GM19025 (cell line): ENCODE data around the gene AEBP2.
"Not testable (repeated sequence)": the region's sequence is repeated elsewhere in the genome, so short reads cannot be mapped to it uniquely, and the experiment has no call there.

Source experiments
- ATAC-seq: cut with Tn5 transposase; IDR thresholded peaks from one replicate; pipeline ENCODE4 v1.9.1; 2021; ENCODE audit warnings: mild to moderate bottlenecking, low read depth, moderate library complexity; ENCODE audit not compliant: unreplicated experiment

The AEBP2 gene

DNA sequence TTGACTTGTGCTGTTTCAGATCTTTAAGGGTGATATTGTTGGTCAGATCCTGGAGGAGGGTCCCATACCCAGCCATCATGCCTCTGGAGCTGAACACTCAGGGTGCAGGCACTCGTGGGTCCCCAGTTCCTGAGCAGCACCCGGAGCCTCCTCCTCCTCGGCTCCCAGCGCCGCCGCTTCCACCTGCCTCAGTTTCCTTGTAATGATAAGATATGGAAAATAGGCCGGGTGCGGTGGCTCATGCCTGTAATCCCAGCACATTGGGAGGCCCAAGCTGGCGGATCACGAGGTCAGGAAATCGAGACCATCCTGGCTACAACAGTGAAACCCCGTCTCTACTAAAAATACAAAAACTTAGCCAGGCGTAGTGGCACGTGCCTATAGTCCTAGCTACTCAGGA, 20.2 kb upstream of the AEBP2 start:
- no peak for ATAC-seq

DNA sequence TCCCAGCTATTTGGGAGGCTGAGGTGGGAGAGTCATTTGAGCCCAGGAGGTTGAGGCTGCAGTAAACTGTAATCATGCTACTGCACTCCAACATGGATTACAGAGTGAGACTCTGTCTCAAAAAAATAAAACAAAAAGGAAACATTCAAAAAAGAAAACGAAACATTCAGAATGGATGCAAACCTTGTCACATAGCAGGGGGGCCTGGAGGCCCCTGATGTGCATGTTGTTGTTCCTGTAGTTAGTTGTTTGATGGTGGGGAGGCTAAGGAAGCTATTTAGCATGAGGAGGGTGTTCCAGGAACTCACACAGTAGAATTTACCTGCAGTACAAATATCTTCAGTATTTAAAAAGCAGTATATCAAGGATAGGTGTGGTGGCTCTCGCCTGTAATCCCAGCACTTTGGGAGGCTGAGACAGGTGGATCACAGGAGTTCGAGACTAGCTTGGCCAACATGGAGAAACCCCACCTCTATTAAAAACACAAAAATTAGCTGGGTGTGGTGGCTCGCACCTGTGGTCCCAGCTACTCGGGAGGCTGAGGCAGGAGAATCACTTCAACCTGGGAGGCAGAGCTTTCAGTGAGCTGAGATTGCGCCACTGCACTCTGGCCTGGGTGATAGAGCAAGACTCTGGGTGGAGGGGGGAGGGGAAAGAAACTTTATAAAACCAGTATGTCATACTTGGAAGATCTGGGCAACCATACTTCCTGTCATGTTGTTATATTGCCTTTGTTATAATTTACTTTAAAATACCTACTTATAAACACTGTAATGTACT, 17.6 kb upstream of the AEBP2 start:
- no peak for ATAC-seq

DNA sequence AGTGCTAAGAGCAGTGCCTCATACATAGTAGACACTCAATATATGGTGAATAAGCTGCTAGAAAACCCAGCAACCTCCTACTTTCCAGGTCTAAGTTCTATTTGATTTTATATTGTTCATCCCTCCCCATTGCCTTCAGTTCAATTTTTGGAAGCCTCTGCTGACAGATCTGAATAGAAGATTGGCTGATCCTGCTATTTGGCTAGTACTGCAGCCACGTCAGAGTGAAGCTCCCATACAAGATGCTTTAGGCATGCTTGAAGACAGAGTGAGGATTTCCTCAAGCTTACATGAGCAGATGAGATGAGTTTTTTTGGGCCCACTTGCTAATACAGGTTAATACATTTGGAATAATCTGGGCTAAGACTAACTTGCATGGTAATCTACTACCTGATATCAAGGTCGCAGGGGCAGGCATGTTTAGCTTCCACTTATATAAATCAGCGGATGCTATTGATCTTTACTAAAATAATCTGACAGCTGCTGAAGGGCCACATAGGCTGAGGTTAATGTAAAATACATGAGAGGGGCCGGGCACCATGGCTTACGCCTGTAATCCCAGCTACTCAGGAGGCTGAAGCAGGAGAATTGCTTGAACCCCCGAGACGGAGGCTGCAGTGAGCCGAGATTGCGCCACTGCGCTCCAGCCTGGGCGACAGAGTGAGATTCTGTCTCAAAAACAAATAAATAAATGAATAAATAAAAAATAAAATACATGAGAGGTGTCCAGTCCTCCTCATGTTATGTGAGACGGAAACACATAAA, 15.9 kb upstream of the AEBP2 start:
- no peak for ATAC-seq

DNA sequence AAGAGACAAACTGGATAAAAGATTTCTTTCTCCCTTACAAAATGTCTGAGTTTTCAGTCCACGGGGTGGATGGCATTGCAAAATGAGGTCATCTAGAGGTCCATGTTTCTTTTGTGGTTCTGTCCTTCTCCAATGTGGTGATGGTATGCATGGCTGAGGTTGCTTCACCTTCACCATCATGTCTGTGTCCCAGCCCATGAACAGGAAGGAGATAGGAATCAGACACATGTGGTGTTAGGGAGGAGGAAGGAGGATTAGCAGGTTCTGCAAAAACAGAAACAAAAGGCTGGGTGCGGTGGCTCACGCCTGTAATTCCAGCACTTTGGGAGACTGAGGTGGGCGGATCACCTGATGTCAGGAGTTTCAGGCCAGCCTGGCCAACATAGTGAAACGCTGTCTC, 11.0 kb upstream of the AEBP2 start:
- no peak for ATAC-seq

GRCh38 chr12:19429491-19429890, 9.8 kb upstream of the AEBP2 start:
- not testable (repeated sequence) for ATAC-seq

GRCh38 chr12:19430988-19431387, 8.3 kb upstream of the AEBP2 start:
- no peak for ATAC-seq

DNA sequence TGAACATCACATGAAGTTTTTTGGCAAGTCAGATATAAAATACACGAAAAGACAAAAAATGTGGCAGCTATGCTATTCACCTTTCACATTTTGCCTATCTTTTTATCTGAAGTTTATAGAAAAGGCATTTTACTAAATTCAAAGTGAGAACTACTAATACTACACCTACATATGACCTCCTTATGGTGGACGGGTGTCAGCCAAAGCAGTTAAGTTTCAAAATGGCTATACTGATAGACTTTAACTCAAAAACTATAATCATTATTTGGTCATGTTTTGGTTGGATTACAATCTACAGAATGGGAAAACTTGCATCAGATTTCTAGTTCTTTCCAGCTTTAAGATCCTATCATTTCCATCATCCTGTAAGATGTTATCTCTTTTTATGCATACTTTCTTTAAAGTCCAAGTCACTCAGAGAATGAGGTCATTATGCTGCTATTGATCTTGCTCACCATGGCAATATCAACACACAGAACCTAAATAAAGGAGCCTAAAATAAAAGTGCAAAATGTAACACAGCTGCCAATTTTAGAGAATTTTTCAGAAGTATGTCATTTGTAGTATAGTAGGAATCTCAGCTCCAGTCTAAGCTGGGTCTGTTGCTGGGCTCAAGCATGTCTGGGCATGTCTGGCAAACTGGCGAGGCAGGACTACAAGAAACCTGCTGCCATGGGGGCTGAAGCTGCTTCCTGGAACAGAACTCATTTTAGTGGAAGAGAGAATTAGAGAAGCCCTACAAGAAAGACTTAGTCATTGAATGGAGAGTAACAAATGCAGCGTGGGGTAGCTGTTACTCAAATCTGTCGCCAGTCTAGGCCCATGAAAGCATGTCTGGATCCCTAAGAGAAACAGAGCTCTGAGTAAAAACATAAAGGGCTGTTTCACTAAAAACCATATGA, 7.6 kb upstream of the AEBP2 start:
- peak; percentile 51 for ATAC-seq

- no peak for ATAC-seq
Observed at GRCh38 chr12:19432309-19433170, 6.8 kb upstream of the AEBP2 start.

DNA sequence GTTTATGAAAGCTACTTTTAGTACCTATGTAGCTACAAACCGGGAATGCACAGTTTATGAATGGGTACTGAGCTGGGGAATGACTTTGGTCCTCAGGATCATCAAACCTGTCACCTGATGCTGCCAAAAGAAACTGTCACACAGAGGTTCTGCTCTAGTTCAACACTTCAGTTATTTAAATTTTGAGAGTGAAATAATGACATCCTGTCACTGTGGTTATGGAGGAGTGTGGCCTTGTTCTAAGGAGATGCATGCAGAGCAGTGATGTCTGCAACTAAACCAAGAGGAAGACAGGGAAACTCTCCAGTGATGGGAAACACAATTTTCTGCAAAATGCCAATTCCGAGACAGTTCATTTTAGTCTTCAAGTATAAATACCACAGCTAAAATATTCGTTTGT, 4.8 kb upstream of the AEBP2 start:
- ATAC-seq, result no peak

DNA sequence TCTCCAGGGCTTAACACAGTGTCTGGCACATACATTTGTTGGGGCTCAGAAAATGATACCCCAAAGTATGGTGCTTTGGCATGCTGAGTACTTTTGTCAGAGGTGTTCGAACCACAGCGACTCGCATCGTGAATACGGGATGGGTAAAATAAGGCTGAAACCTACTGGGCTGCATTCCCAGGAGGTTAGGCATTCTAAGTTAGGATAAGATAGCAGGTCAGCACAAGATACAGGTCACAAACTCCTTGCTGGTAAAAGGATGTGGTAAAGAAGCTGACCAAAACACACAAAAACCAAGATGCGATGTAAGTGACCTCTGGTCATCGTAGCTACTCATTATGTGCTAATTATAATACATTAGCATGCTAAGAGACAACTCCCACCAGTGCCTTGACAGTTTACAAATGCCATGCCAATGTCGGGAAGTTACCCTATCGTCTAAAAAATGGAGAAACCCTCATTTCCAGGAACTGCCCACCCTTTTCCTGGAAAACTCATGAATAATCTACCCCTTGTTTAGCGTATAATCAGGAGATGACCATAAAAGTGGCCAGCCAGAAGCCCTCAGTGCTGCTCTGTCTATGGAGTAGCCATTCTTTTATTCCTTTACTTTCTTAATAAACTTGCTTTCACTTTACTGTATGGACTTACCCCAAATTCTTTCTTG, 3.3 kb upstream of the AEBP2 start:
- ATAC-seq, result no peak

DNA sequence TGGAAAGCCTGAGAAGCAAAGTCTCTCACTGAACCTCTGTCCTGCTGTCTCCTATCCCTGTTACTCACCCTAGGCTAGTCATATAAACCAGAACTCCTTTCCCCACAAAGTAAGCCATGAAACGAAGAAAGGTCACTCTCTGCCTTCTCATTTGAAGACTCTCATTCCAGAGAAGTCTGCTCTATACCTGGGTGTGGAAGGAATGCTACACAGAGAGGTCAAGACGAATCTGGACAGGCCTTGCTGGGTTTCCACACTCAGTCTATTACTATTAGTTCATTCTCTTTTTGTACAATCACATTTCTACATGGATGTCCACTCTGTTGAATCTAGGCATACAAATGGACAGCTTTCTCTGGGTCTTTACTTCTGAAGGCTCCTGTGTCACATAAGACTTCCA, 2.4 kb upstream of the AEBP2 start:
- ATAC-seq, result no peak

- ATAC-seq, result no peak
Observed at GRCh38 chr12:19437996-19438395, 1.3 kb upstream of the AEBP2 start.

- ATAC-seq, result peak; percentile 29
Observed at GRCh38 chr12:19440019-19440858, 947 bp downstream of the AEBP2 start.

DNA sequence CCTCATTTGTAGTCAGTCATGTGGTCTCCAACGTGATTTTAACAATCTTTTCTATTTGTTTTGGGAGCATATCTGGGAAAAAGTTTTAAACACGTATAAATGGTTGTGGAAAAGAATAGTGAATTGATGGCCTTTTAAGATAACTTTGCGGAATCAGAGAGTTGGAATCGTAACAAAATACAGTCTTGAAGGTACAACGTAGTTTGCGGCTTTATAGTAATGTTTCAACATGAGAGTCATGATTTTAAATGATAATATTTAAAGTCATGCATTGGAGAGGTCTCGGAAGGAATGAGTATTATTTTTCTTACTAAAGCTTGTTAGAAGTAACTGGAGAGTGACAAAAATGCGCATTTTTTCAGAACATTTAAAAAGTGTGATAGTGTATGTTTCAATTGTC, 1.6 kb downstream of the AEBP2 start:
- no peak for ATAC-seq

- no peak for ATAC-seq
Observed at GRCh38 chr12:19443585-19443984, 4.3 kb downstream of the AEBP2 start.

GRCh38 chr12:19444097-19444496, 4.8 kb downstream of the AEBP2 start:
- ATAC-seq, result no peak

DNA sequence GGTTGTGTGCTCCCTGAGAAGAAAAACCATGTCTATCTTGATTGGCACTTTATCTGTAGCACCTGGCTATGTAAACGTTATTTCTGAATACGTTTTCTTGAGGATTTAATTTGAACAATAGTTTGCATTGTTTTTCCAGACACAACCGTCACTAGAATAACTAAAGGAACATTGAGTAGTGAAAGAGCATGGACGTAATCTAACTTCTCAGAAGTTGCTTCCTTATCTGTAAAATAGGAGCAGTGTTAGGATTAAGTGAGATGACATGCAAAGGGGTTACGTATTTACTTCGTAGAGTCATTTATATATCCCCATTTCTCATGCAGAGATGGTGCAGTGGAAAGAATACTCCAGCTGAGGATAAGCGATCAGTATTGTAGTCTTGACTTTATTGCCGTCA, 8.1 kb downstream of the AEBP2 start:
- no peak for ATAC-seq

- no peak for ATAC-seq
Observed at GRCh38 chr12:19449814-19450213, 10.5 kb downstream of the AEBP2 start.

- no peak for ATAC-seq
Observed at GRCh38 chr12:19450362-19450761, 11.1 kb downstream of the AEBP2 start.
